OCI-LY7 (cell line): Measurements from ENCODE around the gene RBBP6. TPM values are rescaled to one million over a fixed set of nuclear protein-coding genes. Genes with fewer than 3 reads are reported as not detected.

Source experiments
- BruUV-seq: library from RNA; stranded (reverse); fragments of 400-500 nt; replicated peaks from 2 replicates; lab custom pipeline; 2021; lab: Mats Ljungman, UMichigan
- CTCF ChIA-PET: fragments of 300-600 bp; sonication (Branson Sonifier 250); formaldehyde crosslinking; loops from one replicate; lab custom pipeline; 2022; ENCODE audit warnings: antibody characterized with exemption; ENCODE audit not compliant: unreplicated experiment; lab: Charles Lee
- POLR2A ChIA-PET: fragments of 300-600 bp; sonication (Branson Sonifier 250); formaldehyde crosslinking; loops from one replicate; lab custom pipeline; 2022; ENCODE audit warnings: antibody characterized with exemption; lab: Charles Lee
- DNase-seq: peaks from one replicate; pipeline ENCODE4 v3.0.0-alpha.2; 2015; ENCODE audit warnings: low spot score
- H2AFZ ChIP-seq: fragments of 200-600 bp; sonication (generic), shearing (Covaris generic); 2 replicates; pipeline ENCODE4 v1.6.1; 2014; ENCODE audit warnings: mild to moderate bottlenecking, antibody characterized with exemption, low read length, moderate library complexity
- H3K27ac ChIP-seq: fragments of 200-600 bp; sonication (generic); 2 replicates; pipeline ENCODE4 v1.5.1; 2014; ENCODE audit warnings: mixed run types, low read depth, mild to moderate bottlenecking, moderate library complexity, low read length, inconsistent platforms; ENCODE audit not compliant: poor library complexity, severe bottlenecking
- H3K36me3 ChIP-seq: fragments of 200-600 bp; sonication (generic); 2 replicates; pipeline ENCODE4 v1.6.1; 2014; ENCODE audit warnings: mild to moderate bottlenecking, antibody characterized with exemption, low read length, moderate library complexity, mixed read lengths; ENCODE audit not compliant: insufficient read depth
- H3K4me1 ChIP-seq: fragments of 200-600 bp; sonication (generic); 2 replicates; pipeline ENCODE4 v1.5.1; 2014; ENCODE audit warnings: mild to moderate bottlenecking, low read length; ENCODE audit not compliant: insufficient read depth, poor library complexity, severe bottlenecking
- H3K4me2 ChIP-seq: fragments of 200-600 bp; sonication (generic); 2 replicates; pipeline ENCODE4 v1.6.1; 2014; ENCODE audit warnings: mild to moderate bottlenecking, low read length
- H3K4me3 ChIP-seq: fragments of 200-600 bp; sonication (generic); 2 replicates; pipeline ENCODE4 v1.5.1; 2014; ENCODE audit warnings: mild to moderate bottlenecking, low read depth, low read length; ENCODE audit not compliant: poor library complexity, severe bottlenecking
- H3K79me2 ChIP-seq: fragments of 200-600 bp; sonication (generic); 2 replicates; pipeline ENCODE4 v1.6.1; 2016; ENCODE audit warnings: low read depth, mild to moderate bottlenecking, low read length, moderate library complexity, mixed read lengths; ENCODE audit not compliant: insufficient read depth
- H3K9me2 ChIP-seq: fragments of 200-600 bp; sonication (generic); 2 replicates; pipeline ENCODE4 v1.6.1; 2016; ENCODE audit warnings: mild to moderate bottlenecking, low read length, mixed read lengths; ENCODE audit not compliant: insufficient read depth
- H3K9me3 ChIP-seq: fragments of 200-600 bp; sonication (generic); 2 replicates; pipeline ENCODE4 v1.6.1; 2014; ENCODE audit warnings: mild to moderate bottlenecking, mixed run types, low read length, mixed read lengths
- H4K20me1 ChIP-seq: fragments of 200-600 bp; sonication (generic); 2 replicates; pipeline ENCODE4 v1.6.1; 2014; ENCODE audit warnings: mild to moderate bottlenecking, antibody characterized with exemption, low read length, moderate library complexity, mixed read lengths; ENCODE audit not compliant: insufficient read depth
- EZH2phosphoT487 ChIP-seq: fragments of 200-600 bp; sonication (generic); IDR thresholded peaks from 2 replicates; pipeline ENCODE4 v1.6.1; 2018; ENCODE audit warnings: low read depth, borderline replicate concordance, mild to moderate bottlenecking, mixed run types, antibody characterized with exemption, low read length, moderate library complexity, mixed read lengths
- intact Hi-C: fragments of 100-400 bp; cut with micrococcal nuclease; formaldehyde crosslinking; loops from one replicate; pipeline ENCODE4 v1.10.0; 2022; ENCODE audit not compliant: unreplicated experiment
- total RNA-seq, 2 experiments: library from RNA; depleted of rRNA in 1 of 2; stranded (reverse); fragments of >200 nt in 1 of 2; shearing (Covaris generic) in 1 of 2; gene quantifications; 2 replicates each; pipeline ENCODE4 v1.2.3, GENCODE V29; 2014 to 2022
- TF ChIP-seq, protein P1 (sequence below): fragments of 200-600 bp; sonication (generic); conservative IDR thresholded peaks from 2 replicates; pipeline ENCODE4 v1.5.1; 2014; ENCODE audit warnings: mild to moderate bottlenecking, antibody characterized with exemption, low read length, moderate library complexity, mixed read lengths

Gene RBBP6
- total RNA-seq, 2 experiments from 2014 or later, result 41.2 to 83.0 TPM

DNA sequence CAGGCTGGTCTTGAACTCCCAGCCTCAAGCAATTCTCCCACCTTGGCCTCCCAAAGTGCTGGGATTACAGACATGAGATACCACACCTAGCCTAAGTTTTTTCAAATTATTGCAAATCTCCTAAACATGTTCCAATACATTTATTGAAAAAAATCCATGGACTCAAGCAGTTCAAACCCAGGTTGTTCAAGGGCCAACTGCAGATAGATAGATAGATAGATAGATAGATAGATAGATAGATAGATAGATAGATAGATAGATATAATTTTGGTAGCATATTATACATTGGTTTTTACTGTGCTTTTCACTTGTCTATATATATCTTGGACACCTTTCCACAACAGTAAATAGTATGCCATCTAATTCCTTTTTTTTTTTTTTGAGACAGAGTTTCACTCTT is 20.9 kb upstream of the RBBP6 start:
- Histone ChIP-seq H4K20me1 (no peaks in the 10 kb centered on the region), H3K9me2 (no peaks in the 10 kb centered on the region), H3K79me2 (no peaks in the 10 kb centered on the region), H2AFZ (no peak overlapping the region), H3K4me3 (no peak overlapping the region), H3K36me3 (no peaks in the 10 kb centered on the region), H3K4me2 (no peak overlapping the region), H3K9me3 (no peaks in the 10 kb centered on the region), H3K4me1 (no peaks in the 10 kb centered on the region), H3K27ac (no peak overlapping the region)
- ChIA-PET CTCF (no interaction called here), POLR2A (no interaction called here)
- DNase-seq, result no peak
- BruUV-seq, result no TSS peak
- intact Hi-C loops, result loop anchor here (5.0 kb wide), 2 partner anchors 274 to 289 kb away; no protein-coding TSS in a partner anchor
- TF ChIP-seq, protein P1, sequence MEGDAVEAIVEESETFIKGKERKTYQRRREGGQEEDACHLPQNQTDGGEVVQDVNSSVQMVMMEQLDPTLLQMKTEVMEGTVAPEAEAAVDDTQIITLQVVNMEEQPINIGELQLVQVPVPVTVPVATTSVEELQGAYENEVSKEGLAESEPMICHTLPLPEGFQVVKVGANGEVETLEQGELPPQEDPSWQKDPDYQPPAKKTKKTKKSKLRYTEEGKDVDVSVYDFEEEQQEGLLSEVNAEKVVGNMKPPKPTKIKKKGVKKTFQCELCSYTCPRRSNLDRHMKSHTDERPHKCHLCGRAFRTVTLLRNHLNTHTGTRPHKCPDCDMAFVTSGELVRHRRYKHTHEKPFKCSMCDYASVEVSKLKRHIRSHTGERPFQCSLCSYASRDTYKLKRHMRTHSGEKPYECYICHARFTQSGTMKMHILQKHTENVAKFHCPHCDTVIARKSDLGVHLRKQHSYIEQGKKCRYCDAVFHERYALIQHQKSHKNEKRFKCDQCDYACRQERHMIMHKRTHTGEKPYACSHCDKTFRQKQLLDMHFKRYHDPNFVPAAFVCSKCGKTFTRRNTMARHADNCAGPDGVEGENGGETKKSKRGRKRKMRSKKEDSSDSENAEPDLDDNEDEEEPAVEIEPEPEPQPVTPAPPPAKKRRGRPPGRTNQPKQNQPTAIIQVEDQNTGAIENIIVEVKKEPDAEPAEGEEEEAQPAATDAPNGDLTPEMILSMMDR, result no peak
- no peak for TF ChIP-seq EZH2phosphoT487

DNA sequence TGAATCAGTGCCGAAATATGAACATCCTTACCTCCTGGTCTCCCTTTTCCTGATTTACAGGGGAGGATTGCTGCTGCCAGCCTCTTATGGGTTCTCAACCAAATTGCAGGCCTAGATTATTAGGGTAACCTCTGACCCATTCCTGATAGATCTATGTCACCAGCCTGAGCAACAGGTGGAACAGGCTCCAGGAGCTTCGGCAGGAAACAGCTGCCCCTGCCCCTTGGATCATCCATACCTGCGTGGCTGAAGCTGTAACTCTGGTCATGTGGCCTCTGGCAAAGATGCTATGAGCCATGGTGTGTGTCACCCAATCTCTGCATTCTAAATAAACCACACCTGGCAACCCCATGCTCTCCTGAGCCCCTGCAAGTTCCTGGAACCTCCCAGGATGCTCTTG is 18.4 kb upstream of the RBBP6 start:
- Histone ChIP-seq H4K20me1 (no peaks in the 10 kb centered on the region), H3K4me2 (no peak overlapping the region), H3K4me1 (no peaks in the 10 kb centered on the region), H3K36me3 (no peaks in the 10 kb centered on the region), H3K9me2 (no peaks in the 10 kb centered on the region), H2AFZ (no peak overlapping the region), H3K4me3 (no peak overlapping the region), H3K9me3 (no peaks in the 10 kb centered on the region), H3K27ac (no peak overlapping the region), H3K79me2 (no peaks in the 10 kb centered on the region)
- ChIA-PET CTCF (no interaction called here), POLR2A (no interaction called here)
- DNase-seq, result no peak
- intact Hi-C loops, result no loop called here
- no peak for TF ChIP-seq EZH2phosphoT487
- TF ChIP-seq, protein P1, result no peak
- no TSS peak for BruUV-seq

DNA sequence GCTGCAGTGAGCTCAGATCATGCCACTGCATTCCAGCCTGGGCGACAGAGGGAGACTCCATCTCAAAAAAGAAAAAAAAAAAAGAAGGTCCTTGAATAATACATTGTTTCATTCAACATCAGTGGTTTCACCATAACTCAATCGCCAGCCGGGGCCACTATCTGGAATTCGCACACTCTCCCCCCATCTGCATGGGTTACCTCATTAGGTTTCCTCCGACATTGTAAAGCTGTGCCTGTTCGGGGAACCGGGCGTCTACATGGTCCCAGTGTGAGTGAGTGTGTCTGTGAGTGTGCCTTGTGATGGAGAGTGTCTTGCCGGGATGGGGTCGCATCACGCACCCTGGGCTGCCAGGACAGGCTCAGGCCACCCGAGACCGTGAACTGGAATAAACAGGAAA is 16.6 kb upstream of the RBBP6 start:
- POLR2A ChIA-PET, result interaction anchor here (0.6 to 0.7 kb wide), 2 partner anchors 74 to 110 kb away, joined by 3 read pairs; no protein-coding TSS in a partner anchor
- no peak overlapping the region for H3K4me3 ChIP-seq
- CTCF ChIA-PET, result no interaction called here
- no TSS peak for BruUV-seq
- H3K79me2 ChIP-seq, result no peaks in the 10 kb centered on the region
- no peaks in the 10 kb centered on the region for H3K36me3 ChIP-seq
- no peak overlapping the region for H2AFZ ChIP-seq
- H3K4me1 ChIP-seq, result no peaks in the 10 kb centered on the region
- no peaks in the 10 kb centered on the region for H3K9me2 ChIP-seq
- no peaks in the 10 kb centered on the region for H3K9me3 ChIP-seq
- no peak overlapping the region for H3K4me2 ChIP-seq
- intact Hi-C loops, result no loop called here
- TF ChIP-seq, protein P1, result no peak
- no peak for TF ChIP-seq EZH2phosphoT487
- no peaks in the 10 kb centered on the region for H4K20me1 ChIP-seq
- DNase-seq, result no peak
- H3K27ac ChIP-seq, result no peak overlapping the region
